Measurements from ENCODE around the gene B3GNT7. TPM values are rescaled to one million over a fixed set of nuclear protein-coding genes. Genes with fewer than 3 reads are reported as not detected.
A peak's percentile ranks its signal among the peaks of the same experiment; 100 is the strongest.

Gene B3GNT7
- total and polyA plus RNA-seq, 2 of the 4 experiments (the other 2 are of a cell fraction), result under 0.01 to 0.03 TPM

GRCh38 chr2:231359948-231360347 lies 35.6 kb upstream of the B3GNT7 start:
- no peak for ATAC-seq (ENCODE audit: low read depth)
- Histone ChIP-seq H3K79me1 (ENCODE audit: low read depth in 1 of 2, low read length in 2 of 2) (no peaks in the 10 kb centered on the region), H3K18ac (ENCODE audit: low read depth, low read length) (no peak overlapping the region), H3K4ac (ENCODE audit: low read depth, low read length) (no peak overlapping the region), H3K9me3 (ENCODE audit: control insufficient read depth, insufficient read depth, low read length) (no peaks in the 10 kb centered on the region), H4K20me1 (ENCODE audit: insufficient read depth, low read length) (no peaks in the 10 kb centered on the region), H2BK20ac (ENCODE audit: low read depth, low read length) (no peak overlapping the region), H2AK9ac (replicated peaks; ENCODE audit: low read depth, low read length, poor library complexity) (peak overlapping the region; percentile 75), H2BK120ac (ENCODE audit: low read depth, low read length) (no peak overlapping the region), H2BK5ac (ENCODE audit: low read depth, low read length, poor library complexity, severe bottlenecking) (no peak overlapping the region), H4K91ac (ENCODE audit: insufficient read depth, low read depth, low read length) (no peak overlapping the region), H3K4me3 (ENCODE audit: insufficient read depth, low read depth, low read length) (no peak overlapping the region), H3K36me3 (ENCODE audit: control insufficient read depth, insufficient read depth, low read length) (peaks cover 8% of the 10 kb centered on the region; the same call in 1 of the 2 replicates), H2AFZ (replicated peaks; ENCODE audit: low read length, poor library complexity) (no peak overlapping the region), H3K9me1 (ENCODE audit: insufficient read depth, low read length) (peaks cover 6% of the 10 kb centered on the region; the same call in 1 of the 2 replicates), H3K4me2 (ENCODE audit: low read depth, low read length) (no peak overlapping the region), H3K14ac (replicated peaks; ENCODE audit: low read depth, low read length) (no peak overlapping the region), H3K23ac (ENCODE audit: low read depth, low read length) (no peak overlapping the region), H3K9ac (ENCODE audit: low read depth, low read length) (no peak overlapping the region), H3K27ac (ENCODE audit: insufficient read depth, low read length) (no peak overlapping the region), H2AK5ac (ENCODE audit: low read depth, low read length) (no peak overlapping the region), H4K8ac (ENCODE audit: low read depth in 2 of 2, low read length in 2 of 2) (no peak overlapping the region), H4K5ac (ENCODE audit: low read depth, low read length) (no peak overlapping the region), H3K27me3 (ENCODE audit: control insufficient read depth, insufficient read depth, low read length) (no peaks in the 10 kb centered on the region), H3K4me1 (ENCODE audit: control insufficient read depth, insufficient read depth, low read length) (peaks cover 3% of the 10 kb centered on the region), H2BK15ac (ENCODE audit: low read depth, low read length) (no peak overlapping the region), H3K56ac (ENCODE audit: extremely low read depth, insufficient read depth, low read length) (no peak overlapping the region)
- WGBS, 2 experiments (ENCODE audit: extremely low coverage in 2 of 2, insufficient read length in 1 of 2), result 92% methylated on average over 9 of the region's 11 CpGs; no CpG with 5 or more reads in 1 of the 2 experiments
- ChIA-PET CTCF (no interaction called here), POLR2A (ENCODE audit: unreplicated experiment) (no interaction called here)
- no peak for DNase-seq
- dilution Hi-C loops (cut with HindIII; ENCODE audit: low sequenced_read_pairs, unreplicated experiment) (no loop called here), in situ Hi-C loops (cut with MboI; ENCODE audit: low sequenced_read_pairs) (no loop called here), intact Hi-C loops (cut with micrococcal nuclease) (no loop called here)
- no TSS peak for BruUV-seq (replicated peaks)
- TF ChIP-seq NFE2L2 (IDR thresholded peaks at IDR 0.05; ENCODE audit: low read depth, low read length) (no peak), CTCF (conservative IDR thresholded peaks at IDR 0.05; ENCODE audit: low read depth, low read length) (no peak), RCOR1 (IDR thresholded peaks at IDR 0.05; ENCODE audit: insufficient replicate concordance, low read length) (no peak), CHD1 (IDR thresholded peaks at IDR 0.05; ENCODE audit: low read depth, low read length) (no peak), MXI1 (IDR thresholded peaks at IDR 0.05; ENCODE audit: borderline replicate concordance, low read depth, low read length) (no peak), MAZ (IDR thresholded peaks at IDR 0.05; ENCODE audit: borderline replicate concordance, low read depth, low read length) (no peak), MAFK (IDR thresholded peaks at IDR 0.05; ENCODE audit: low read depth, low read length) (no peak), RAD21 (IDR thresholded peaks at IDR 0.05; ENCODE audit: low read length) (no peak), POLR2A (IDR thresholded peaks at IDR 0.05; ENCODE audit: low read depth, low read length) (no peak), USF2 (IDR thresholded peaks at IDR 0.05; ENCODE audit: low read depth, low read length) (no peak), FOS (IDR thresholded peaks at IDR 0.05; ENCODE audit: low read depth, low read length) (no peak)
- TF ChIP-seq, protein P1, sequence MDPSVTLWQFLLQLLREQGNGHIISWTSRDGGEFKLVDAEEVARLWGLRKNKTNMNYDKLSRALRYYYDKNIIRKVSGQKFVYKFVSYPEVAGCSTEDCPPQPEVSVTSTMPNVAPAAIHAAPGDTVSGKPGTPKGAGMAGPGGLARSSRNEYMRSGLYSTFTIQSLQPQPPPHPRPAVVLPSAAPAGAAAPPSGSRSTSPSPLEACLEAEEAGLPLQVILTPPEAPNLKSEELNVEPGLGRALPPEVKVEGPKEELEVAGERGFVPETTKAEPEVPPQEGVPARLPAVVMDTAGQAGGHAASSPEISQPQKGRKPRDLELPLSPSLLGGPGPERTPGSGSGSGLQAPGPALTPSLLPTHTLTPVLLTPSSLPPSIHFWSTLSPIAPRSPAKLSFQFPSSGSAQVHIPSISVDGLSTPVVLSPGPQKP (IDR thresholded peaks at IDR 0.05; ENCODE audit: borderline replicate concordance, low read depth, low read length), result no peak

All from IMR-90 (cell line).